BJ (cell line): ENCODE results near the gene KRT34. TPM values are rescaled to one million over a fixed set of nuclear protein-coding genes. Genes with fewer than 3 reads are reported as not detected.
A peak's percentile ranks its signal among the peaks of the same experiment; 100 is the strongest.

ENCODE experiments used
- CTCF ChIA-PET: fragments of 350-600 bp; formaldehyde crosslinking; extraction: SDS; loops from one replicate; lab custom pipeline; 2021; ENCODE audit warnings: antibody characterized with exemption, inconsistent platforms; lab: Yijun Ruan, JAX
- POLR2A ChIA-PET: fragments of 300-600 bp; sonication (Branson Sonifier 250); formaldehyde crosslinking; extraction: SDS; loops from one replicate; lab custom pipeline; 2021; ENCODE audit warnings: antibody characterized with exemption; lab: Charles Lee
- DNase-seq: peaks from one replicate; pipeline ENCODE4 v3.0.0-alpha.2; 2011; ENCODE audit warnings: low read depth
- H3K27me3 ChIP-seq: 2 replicates; pipeline ENCODE4 v1.6.0; 2011; ENCODE audit warnings: low read length; ENCODE audit not compliant: control insufficient read depth, insufficient read depth
- H3K36me3 ChIP-seq: 2 replicates; pipeline ENCODE4 v1.5.1; 2011; ENCODE audit warnings: low read length; ENCODE audit not compliant: control insufficient read depth, insufficient read depth
- H3K4me3 ChIP-seq: 2 replicates; pipeline ENCODE4 v1.5.1; 2011; ENCODE audit warnings: low read depth, mild to moderate bottlenecking, control low read depth, low read length
- CTCF ChIP-seq: IDR thresholded peaks from 2 replicates; pipeline ENCODE4 v1.5.1; 2011; ENCODE audit warnings: low read depth, mild to moderate bottlenecking, control low read depth, inconsistent platforms, low read length, moderate library complexity; ENCODE audit not compliant: insufficient read depth
- polyA plus RNA-seq: library from polyadenylated mRNA; depleted of rRNA; stranded (reverse); fragments of >200 nt; gene quantifications from 2 replicates; pipeline ENCODE4 v1.2.3, GENCODE V29; 2011

KRT34 gene
- polyA plus RNA-seq, 1 experiment, result 156 TPM

- POLR2A ChIA-PET, result no interaction called here
- H3K36me3 ChIP-seq, result no peaks in the 10 kb centered on the region
- CTCF ChIA-PET, result no interaction called here
- H3K4me3 ChIP-seq, result no peak overlapping the region
- no peaks in the 10 kb centered on the region for H3K27me3 ChIP-seq
- no peak for TF ChIP-seq CTCF
- no peak for DNase-seq
Measured at GRCh38 chr17:41421617-41422016, 39.5 kb upstream of the KRT34 start.

DNA sequence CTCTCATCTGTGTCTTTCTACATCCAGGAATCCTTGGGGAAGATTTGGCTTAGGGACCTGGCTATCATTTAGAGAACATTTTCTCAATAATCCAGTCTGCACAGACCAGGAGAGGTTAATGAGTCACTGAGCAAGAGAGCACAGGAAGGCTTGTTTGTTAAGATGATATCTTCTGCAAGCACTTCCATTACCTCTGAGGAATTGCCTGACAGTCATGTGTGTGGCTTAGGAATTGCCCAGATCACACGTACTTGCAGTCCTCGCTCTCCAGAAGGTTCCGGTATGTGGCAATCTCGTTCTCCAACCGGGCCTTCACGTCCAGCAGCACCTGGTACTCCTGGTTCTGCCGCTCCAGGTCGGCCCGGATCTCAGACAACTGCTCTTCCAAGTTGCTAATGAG is 39.0 kb upstream of the KRT34 start:
- ChIA-PET CTCF (no interaction called here), POLR2A (no interaction called here)
- Histone ChIP-seq H3K27me3 (no peaks in the 10 kb centered on the region), H3K4me3 (no peak overlapping the region), H3K36me3 (no peaks in the 10 kb centered on the region)
- TF ChIP-seq CTCF, result no peak
- DNase-seq, result peak; percentile 64

GRCh38 chr17:41420134-41420533 is 38.0 kb upstream of the KRT34 start:
- no peak for DNase-seq
- Histone ChIP-seq H3K4me3 (no peak overlapping the region), H3K36me3 (no peaks in the 10 kb centered on the region), H3K27me3 (no peaks in the 10 kb centered on the region)
- ChIA-PET CTCF (interaction anchor here (1.1 kb wide), 1 partner anchor 16 kb away, joined by 3 read pairs; no protein-coding TSS in a partner anchor), POLR2A (no interaction called here)
- no peak for TF ChIP-seq CTCF

- no peak overlapping the region for H3K4me3 ChIP-seq
- ChIA-PET POLR2A (no interaction called here), CTCF (interaction anchor here (1.1 kb wide), 1 partner anchor 15 kb away, joined by 3 read pairs; no protein-coding TSS in a partner anchor)
- H3K27me3 ChIP-seq, result no peaks in the 10 kb centered on the region
- H3K36me3 ChIP-seq, result no peaks in the 10 kb centered on the region
- TF ChIP-seq CTCF, result no peak
- no peak for DNase-seq
Measured at GRCh38 chr17:41419716-41420115, 37.6 kb upstream of the KRT34 start.

DNA sequence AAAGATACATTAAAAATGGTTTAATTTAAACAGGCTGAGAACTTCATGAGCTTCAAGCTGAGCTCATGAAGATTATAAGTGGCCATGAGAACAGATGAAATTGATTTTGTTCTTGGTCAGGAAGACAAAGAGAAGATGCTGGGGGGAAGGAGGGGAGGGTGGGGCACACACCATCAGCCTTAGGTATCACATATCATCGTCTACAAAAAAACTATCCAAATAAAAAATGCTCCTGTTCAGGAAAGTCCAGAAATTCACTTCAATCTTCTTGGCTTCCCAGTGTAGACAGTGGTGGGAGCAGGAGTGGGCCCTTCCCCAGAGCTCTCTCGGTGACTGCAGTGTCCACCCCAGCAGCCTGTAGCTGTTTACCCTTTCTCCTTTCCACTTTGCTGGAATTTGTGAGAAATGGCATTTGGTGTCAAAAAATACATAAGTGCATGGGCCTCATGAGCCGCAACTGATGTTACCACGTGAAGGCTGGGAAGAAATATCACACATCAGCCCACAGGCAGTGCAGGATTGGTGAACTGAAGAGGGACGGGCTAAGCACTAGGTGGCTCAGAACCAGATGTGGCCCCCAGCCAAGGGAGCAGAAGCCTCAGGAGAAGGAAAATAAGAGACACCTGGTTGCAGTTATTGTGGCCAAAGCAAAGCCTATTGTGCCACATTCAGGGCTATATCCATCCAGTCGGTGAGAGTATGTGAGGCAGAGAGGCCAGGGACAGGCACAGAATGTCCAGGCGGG is 36.2 kb upstream of the KRT34 start:
- CTCF ChIA-PET, result interaction anchor here (0.8 to 3.9 kb wide), 8 partner anchors 13 to 561 kb away, joined by 3 to 28 read pairs (median 3); no protein-coding TSS in a partner anchor
- POLR2A ChIA-PET, result interaction anchor here (0.6 to 1.0 kb wide), 3 partner anchors 10 to 370 kb away, joined by 3 read pairs; no protein-coding TSS in a partner anchor

More for the DNA sequence above, 36.2 kb upstream of the KRT34 start:
- Histone ChIP-seq H3K36me3 (no peaks in the 10 kb centered on the region), H3K4me3 (no peak overlapping the region), H3K27me3 (no peaks in the 10 kb centered on the region)
- TF ChIP-seq CTCF, result no peak
- DNase-seq, result no peak
